IMR-90 (cell line): ENCODE data around the gene PRLR. TPM values are rescaled to one million over a fixed set of nuclear protein-coding genes. Genes with fewer than 3 reads are reported as not detected.
A peak's percentile ranks its signal among the peaks of the same experiment; 100 is the strongest.

Experiments used
- ATAC-seq: fragments of 200-7000 bp; cut with Tn5 transposase; 2 replicates; pipeline ENCODE4 v1.9.1; 2020; ENCODE audit warnings: low read depth, mild to moderate bottlenecking, moderate library complexity
- BruUV-seq: library from RNA; stranded (reverse); fragments of 400-500 nt; replicated peaks from 2 replicates; lab custom pipeline; 2021; lab: Mats Ljungman, UMichigan
- CTCF ChIA-PET: fragments of 300-600 bp; formaldehyde crosslinking; extraction: SDS; loops from one replicate; lab custom pipeline; 2021; ENCODE audit warnings: antibody characterized with exemption; lab: Yijun Ruan, JAX
- POLR2A ChIA-PET: fragments of 300-600 bp; sonication (Branson Sonifier 250); formaldehyde crosslinking; loops from one replicate; lab custom pipeline; 2022; ENCODE audit warnings: antibody characterized with exemption; ENCODE audit not compliant: unreplicated experiment; lab: Charles Lee
- DNase-seq: peaks from one replicate; pipeline ENCODE4 v3.0.0; 2013
- H2AFZ ChIP-seq: replicated peaks from 2 replicates; pipeline ENCODE3; 2013; ENCODE audit warnings: low read length, mild to moderate bottlenecking; ENCODE audit not compliant: poor library complexity
- H2AK5ac ChIP-seq: 2 replicates; pipeline ENCODE4 v1.6.1; 2013; ENCODE audit warnings: low read depth, low read length, inconsistent platforms
- H2AK9ac ChIP-seq: replicated peaks from 2 replicates; pipeline ENCODE3; 2013; ENCODE audit warnings: mild to moderate bottlenecking, low read depth, low read length, moderate library complexity; ENCODE audit not compliant: poor library complexity
- H2BK120ac ChIP-seq: 2 replicates; pipeline ENCODE4 v1.6.1; 2013; ENCODE audit warnings: low read depth, low read length, inconsistent platforms
- H2BK15ac ChIP-seq: 3 replicates; pipeline ENCODE4 v1.6.1; 2013; ENCODE audit warnings: low read depth, low read length, inconsistent platforms
- H2BK20ac ChIP-seq: 2 replicates; pipeline ENCODE4 v1.6.1; 2013; ENCODE audit warnings: low read depth, mild to moderate bottlenecking, inconsistent platforms, low read length, moderate library complexity
- H2BK5ac ChIP-seq: 2 replicates; pipeline ENCODE4 v1.6.1; 2013; ENCODE audit warnings: mild to moderate bottlenecking, low read depth, low read length, inconsistent platforms; ENCODE audit not compliant: poor library complexity, severe bottlenecking
- H3K14ac ChIP-seq: replicated peaks from 2 replicates; pipeline ENCODE4 v1.6.1; 2013; ENCODE audit warnings: low read depth, low read length, inconsistent platforms
- H3K18ac ChIP-seq: 2 replicates; pipeline ENCODE4 v1.6.1; 2013; ENCODE audit warnings: low read depth, low read length, control low read depth
- H3K23ac ChIP-seq: 2 replicates; pipeline ENCODE4 v1.6.1; 2013; ENCODE audit warnings: low read depth, low read length, inconsistent platforms
- H3K27ac ChIP-seq: 2 replicates; pipeline ENCODE4 v1.5.1; 2013; ENCODE audit warnings: mild to moderate bottlenecking, control low read depth, low read length; ENCODE audit not compliant: insufficient read depth
- H3K27me3 ChIP-seq: 2 replicates; pipeline ENCODE4 v1.6.1; 2013; ENCODE audit warnings: low read length; ENCODE audit not compliant: control insufficient read depth, insufficient read depth
- H3K36me3 ChIP-seq: 2 replicates; pipeline ENCODE4 v1.6.1; 2013; ENCODE audit warnings: low read length, mixed read lengths; ENCODE audit not compliant: control insufficient read depth, insufficient read depth
- H3K4ac ChIP-seq: 2 replicates; pipeline ENCODE4 v1.6.1; 2013; ENCODE audit warnings: low read depth, low read length, inconsistent platforms
- H3K4me1 ChIP-seq: 2 replicates; pipeline ENCODE4 v1.6.1; 2013; ENCODE audit warnings: low read length, mixed read lengths; ENCODE audit not compliant: control insufficient read depth, insufficient read depth
- H3K4me2 ChIP-seq: 2 replicates; pipeline ENCODE4 v1.6.1; 2013; ENCODE audit warnings: low read depth, mild to moderate bottlenecking, control low read depth, low read length, moderate library complexity
- H3K4me3 ChIP-seq: 2 replicates; pipeline ENCODE4 v1.5.1; 2013; ENCODE audit warnings: low read depth, mild to moderate bottlenecking, control low read depth, low read length, moderate library complexity; ENCODE audit not compliant: insufficient read depth
- H3K56ac ChIP-seq: 2 replicates; pipeline ENCODE4 v1.6.1; 2013; ENCODE audit warnings: low read length, inconsistent platforms; ENCODE audit not compliant: insufficient read depth; ENCODE audit errors: extremely low read depth
- H3K79me1 ChIP-seq, 2 experiments: 2 replicates each; pipeline ENCODE4 v1.6.1; 2013; ENCODE audit warnings: low read length in 2 of 2, inconsistent platforms in 1 of 2, low read depth in 1 of 2
- H3K9ac ChIP-seq: 2 replicates; pipeline ENCODE4 v1.6.1; 2013; ENCODE audit warnings: low read depth, low read length, control low read depth
- H3K9me1 ChIP-seq: 2 replicates; pipeline ENCODE4 v1.6.1; 2013; ENCODE audit warnings: low read length, inconsistent platforms; ENCODE audit not compliant: insufficient read depth
- H3K9me3 ChIP-seq: 2 replicates; pipeline ENCODE4 v1.6.1; 2013; ENCODE audit warnings: low read length; ENCODE audit not compliant: control insufficient read depth, insufficient read depth
- H4K20me1 ChIP-seq: 2 replicates; pipeline ENCODE4 v1.6.1; 2013; ENCODE audit warnings: low read length, inconsistent platforms; ENCODE audit not compliant: insufficient read depth
- H4K5ac ChIP-seq: 2 replicates; pipeline ENCODE4 v1.6.1; 2013; ENCODE audit warnings: mild to moderate bottlenecking, low read depth, low read length, control low read depth
- H4K8ac ChIP-seq, 2 experiments: 2 replicates each; pipeline ENCODE4 v1.6.1; 2013; ENCODE audit warnings: low read depth in 2 of 2, low read length in 2 of 2, control low read depth in 1 of 2, inconsistent platforms in 1 of 2
- H4K91ac ChIP-seq: 2 replicates; pipeline ENCODE4 v1.6.1; 2013; ENCODE audit warnings: low read depth, low read length, inconsistent platforms; ENCODE audit not compliant: insufficient read depth
- BHLHE40 ChIP-seq: fragments of 150-350 bp; IDR thresholded peaks from 2 replicates; pipeline ENCODE4 v1.6.1; 2016; ENCODE audit warnings: mild to moderate bottlenecking, low read depth, low read length
- CEBPB ChIP-seq: IDR thresholded peaks from 2 replicates; pipeline ENCODE4 v1.6.1; 2012; ENCODE audit warnings: low read depth, low read length, improper control_type of control experiment
- CHD1 ChIP-seq: IDR thresholded peaks from 2 replicates; pipeline ENCODE4 v1.6.1; 2012; ENCODE audit warnings: low read depth, low read length, improper control_type of control experiment
- FOS ChIP-seq: fragments of 150-350 bp; IDR thresholded peaks from 2 replicates; pipeline ENCODE4 v1.6.1; 2016; ENCODE audit warnings: low read depth, low read length
- MAFK ChIP-seq: IDR thresholded peaks from 2 replicates; pipeline ENCODE4 v1.6.1; 2012; ENCODE audit warnings: low read depth, low read length, improper control_type of control experiment
- MAZ ChIP-seq: IDR thresholded peaks from 2 replicates; pipeline ENCODE4 v1.6.1; 2012; ENCODE audit warnings: low read depth, mild to moderate bottlenecking, low read length, improper control_type of control experiment, moderate library complexity, borderline replicate concordance
- MXI1 ChIP-seq: IDR thresholded peaks from 2 replicates; pipeline ENCODE4 v1.6.1; 2012; ENCODE audit warnings: low read depth, mild to moderate bottlenecking, low read length, moderate library complexity, borderline replicate concordance
- RAD21 ChIP-seq: IDR thresholded peaks from 2 replicates; pipeline ENCODE4 v1.6.1; 2012; ENCODE audit warnings: low read length, improper control_type of control experiment
- RCOR1 ChIP-seq: IDR thresholded peaks from 2 replicates; pipeline ENCODE4 v1.6.1; 2012; ENCODE audit warnings: mild to moderate bottlenecking, low read length, improper control_type of control experiment; ENCODE audit not compliant: insufficient replicate concordance
- WGBS, 2 experiments: methylation state at CpG; one replicate each; pipeline versions ENCODE4 v1.1.5 to v1.1.7; 2013; ENCODE audit warnings: missing lambda C conversion rate in 2 of 2; ENCODE audit not compliant: insufficient read length in 1 of 2; ENCODE audit errors: extremely low coverage in 2 of 2; 5-methylcytosine and 5-hydroxymethylcytosine counted together
- dilution Hi-C: fragments of 300-500 bp; cut with HindIII; formaldehyde crosslinking; loops from one replicate; pipeline ENCODE4 v1.14.3; 2018; ENCODE audit warnings: low sequenced_read_pairs; ENCODE audit not compliant: unreplicated experiment
- in situ Hi-C: fragments of 300-500 bp; cut with MboI; formaldehyde crosslinking; loops from 3 replicates; pipeline ENCODE4 v1.14.3; 2019; ENCODE audit warnings: low sequenced_read_pairs, inconsistent platforms, mixed read lengths
- intact Hi-C: fragments of 100-400 bp; cut with micrococcal nuclease; formaldehyde crosslinking; loops from 2 replicates; pipeline ENCODE4 v1.10.0; 2022
- polyA plus RNA-seq, 3 experiments: library from polyadenylated mRNA; depleted of rRNA; stranded (reverse); fragments of >200 nt; gene quantifications; 2 replicates each; pipeline ENCODE4 v1.2.3, GENCODE V29; 2012; ENCODE audit warnings: low replicate concordance in 1 of 3
- total RNA-seq: library from RNA; depleted of rRNA; stranded (reverse); fragments of >200 nt; gene quantifications from 2 replicates; pipeline ENCODE4 v1.2.3, GENCODE V29; 2012
- TF ChIP-seq, protein P1 (sequence below): fragments of 150-350 bp; IDR thresholded peaks from 2 replicates; pipeline ENCODE4 v1.6.1; 2016; ENCODE audit warnings: low read depth, mild to moderate bottlenecking, low read length, moderate library complexity, borderline replicate concordance
- TF ChIP-seq, protein P2 (sequence below): fragments of 150-350 bp; IDR thresholded peaks from 2 replicates; pipeline ENCODE4 v1.6.1; 2017; ENCODE audit warnings: mild to moderate bottlenecking, antibody characterized with exemption, low read length, low read depth

PRLR gene
- total and polyA plus RNA-seq, 2 of the 4 experiments (the other 2 are of a cell fraction), result 0.24 to 0.54 TPM

DNA sequence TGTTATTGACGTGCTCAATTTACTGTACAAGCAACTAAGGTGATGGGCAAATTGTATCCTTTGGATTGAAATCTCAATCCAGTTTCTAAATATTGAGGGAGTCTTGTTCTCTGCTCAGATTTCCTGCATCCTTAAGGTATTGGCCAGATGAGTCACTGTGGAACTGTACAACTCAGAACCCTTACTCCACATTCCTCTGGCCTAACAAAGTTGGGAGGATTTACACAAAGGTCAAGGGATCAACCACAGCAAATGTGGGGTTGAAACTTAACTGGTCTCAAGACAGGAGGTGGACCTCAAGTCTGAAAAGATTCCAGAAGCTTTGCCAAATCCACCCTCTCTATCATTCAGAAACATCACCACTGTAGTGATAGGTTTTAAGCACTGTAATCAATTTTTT, 101.0 kb downstream of the PRLR start:
- no peak; the same call in 1 of the 2 replicates for TF ChIP-seq MAFK
- TF ChIP-seq, protein P1, sequence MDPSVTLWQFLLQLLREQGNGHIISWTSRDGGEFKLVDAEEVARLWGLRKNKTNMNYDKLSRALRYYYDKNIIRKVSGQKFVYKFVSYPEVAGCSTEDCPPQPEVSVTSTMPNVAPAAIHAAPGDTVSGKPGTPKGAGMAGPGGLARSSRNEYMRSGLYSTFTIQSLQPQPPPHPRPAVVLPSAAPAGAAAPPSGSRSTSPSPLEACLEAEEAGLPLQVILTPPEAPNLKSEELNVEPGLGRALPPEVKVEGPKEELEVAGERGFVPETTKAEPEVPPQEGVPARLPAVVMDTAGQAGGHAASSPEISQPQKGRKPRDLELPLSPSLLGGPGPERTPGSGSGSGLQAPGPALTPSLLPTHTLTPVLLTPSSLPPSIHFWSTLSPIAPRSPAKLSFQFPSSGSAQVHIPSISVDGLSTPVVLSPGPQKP, result no peak
- TF ChIP-seq, protein P2, sequence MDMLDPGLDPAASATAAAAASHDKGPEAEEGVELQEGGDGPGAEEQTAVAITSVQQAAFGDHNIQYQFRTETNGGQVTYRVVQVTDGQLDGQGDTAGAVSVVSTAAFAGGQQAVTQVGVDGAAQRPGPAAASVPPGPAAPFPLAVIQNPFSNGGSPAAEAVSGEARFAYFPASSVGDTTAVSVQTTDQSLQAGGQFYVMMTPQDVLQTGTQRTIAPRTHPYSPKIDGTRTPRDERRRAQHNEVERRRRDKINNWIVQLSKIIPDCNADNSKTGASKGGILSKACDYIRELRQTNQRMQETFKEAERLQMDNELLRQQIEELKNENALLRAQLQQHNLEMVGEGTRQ, result no peak
- no peak for TF ChIP-seq MXI1
- no peak for TF ChIP-seq BHLHE40
- no peak for TF ChIP-seq CHD1
- TF ChIP-seq RAD21, result no peak
- peak; percentile 63 for TF ChIP-seq RCOR1
- TF ChIP-seq CEBPB, result no peak
- no peak for TF ChIP-seq MAZ
- peak; percentile 45 for TF ChIP-seq FOS
- H3K4me2 ChIP-seq, result peak overlapping the region; percentile 63; the same call in 1 of the 2 replicates
- no peak overlapping the region; the same call in 1 of the 2 replicates for H4K5ac ChIP-seq
- no peaks in the 10 kb centered on the region for H3K27me3 ChIP-seq
- H2BK20ac ChIP-seq, result peak overlapping the region; percentile 89; the same call in 1 of the 2 replicates
- H3K27ac ChIP-seq, result no peak overlapping the region
- H3K9me3 ChIP-seq, result no peaks in the 10 kb centered on the region
- H3K56ac ChIP-seq, result no peak overlapping the region
- dilution Hi-C loops (no loop called here), in situ Hi-C loops (no loop called here), intact Hi-C loops (no loop called here)
- H2AK5ac ChIP-seq, result no peak overlapping the region
- peak overlapping the region; percentile 68 for H2BK5ac ChIP-seq
- H3K18ac ChIP-seq, result no peak overlapping the region; the same call in 1 of the 2 replicates
- H3K36me3 ChIP-seq, result no peaks in the 10 kb centered on the region
- no peaks in the 10 kb centered on the region for H3K79me1 ChIP-seq
- BruUV-seq, result no TSS peak
- H3K9ac ChIP-seq, result no peak overlapping the region
- H2AK9ac ChIP-seq, result no peak overlapping the region
- WGBS, 2 experiments, result no CpG with 5 or more reads among the region's 1 CpG
- ATAC-seq (peak; percentile 97), DNase-seq (peak; percentile 96)
- H3K23ac ChIP-seq, result peak overlapping the region; percentile 82; the same call in 1 of the 2 replicates
- peaks cover 8% of the 10 kb centered on the region for H3K9me1 ChIP-seq
- peak overlapping the region; percentile 15 to 78; a peak in 2 of 4 replicates for H4K8ac ChIP-seq
- H3K4ac ChIP-seq, result peak overlapping the region; percentile 74; the same call in 1 of the 2 replicates
- H4K20me1 ChIP-seq, result no peaks in the 10 kb centered on the region
- 0 out of 2 replicates have a peak overlapping the region, but pooled peaks have one; percentile 24 for H3K14ac ChIP-seq
- ChIA-PET POLR2A (no interaction called here), CTCF (interaction anchor here (1.4 kb wide), 1 partner anchor 11 kb away, joined by 5 read pairs; no protein-coding TSS in a partner anchor)
- no peak overlapping the region for H2AFZ ChIP-seq
- no peak overlapping the region for H3K4me3 ChIP-seq
- peak overlapping the region; percentile 51; the same call in 1 of the 2 replicates for H4K91ac ChIP-seq
- H2BK15ac ChIP-seq, result peak overlapping the region; percentile 88; the same call in 2 of the 3 replicates
- peaks cover 13% of the 10 kb centered on the region for H3K4me1 ChIP-seq
- H2BK120ac ChIP-seq, result peak overlapping the region; percentile 93
